ENCODE data around the gene DERA. TPM values are rescaled to one million over a fixed set of nuclear protein-coding genes. Genes with fewer than 3 reads are reported as not detected.

The DERA gene
- total RNA-seq, 2 experiments from 2014 or later, result 6.2 to 7.2 TPM

- H3K27ac Mint-ChIP-seq, result peak overlapping the region; percentile 100
- Histone ChIP-seq H3K36me3 (ENCODE audit: insufficient read depth, low read length) (peaks cover 20% of the 10 kb centered on the region), H3K4me3 (ENCODE audit: low read length) (peak overlapping the region; percentile 92), H3K27me3 (ENCODE audit: control insufficient read depth in 1 of 2, insufficient read depth in 2 of 2, low read length in 2 of 2) (no peaks in the 10 kb centered on the region), H3K4me1 (ENCODE audit: insufficient read depth, low read length) (peaks cover 20% of the 10 kb centered on the region), H3K9me3 (ENCODE audit: control insufficient read depth in 1 of 2, insufficient read depth in 1 of 2, low read length in 2 of 2) (no peaks in the 10 kb centered on the region), H3K27ac (ENCODE audit: low read depth in 1 of 2, low read length in 2 of 2) (peak overlapping the region in 1 of 2 donors; percentile 12)
- no peak for TF ChIP-seq CTCF (IDR thresholded peaks at IDR 0.05)
- H3K36me3 Mint-ChIP-seq (ENCODE audit: low read depth), result peaks cover 65% of the 10 kb centered on the region
- ATAC-seq (ENCODE audit: poor library complexity) (no peak), DNase-seq (peak in 1 of 14 experiments; percentile 9)
- no peaks in the 10 kb centered on the region for H3K9me3 Mint-ChIP-seq
- CTCF ChIA-PET, result interaction anchor here (1.1 to 1.7 kb wide), 4 partner anchors 11 to 299 kb away, joined by 3 to 6 read pairs (median 5); no protein-coding TSS in a partner anchor
- POLR2A ChIA-PET, result interaction anchor here (1.0 to 2.8 kb wide), 5 partner anchors 28 to 1113 kb away, joined by 3 to 15 read pairs (median 9); partner anchors contain the start of genes DERA and EPS8
- H3K4me1 Mint-ChIP-seq (ENCODE audit: low read depth), result peaks cover 73% of the 10 kb centered on the region
- peak overlapping the region; percentile 97 for H3K4me3 Mint-ChIP-seq
- intact Hi-C loops (cut with DNase I, micrococcal nuclease), result loop anchor here in 1 of 2 experiments (2.0 to 10.0 kb wide), 2 partner anchors 95 to 1079 kb away; partner anchors contain the start of genes C12orf60, EPS8 and WBP11
- H3K27me3 Mint-ChIP-seq, result no peaks in the 10 kb centered on the region
Observed at GRCh38 chr12:15883536-15883935, 27.6 kb upstream of the DERA start.

- Mint-ChIP-seq H3K9me3 (no peaks in the 10 kb centered on the region), H3K4me1 (ENCODE audit: low read depth) (peaks cover 81% of the 10 kb centered on the region), H3K4me3 (peak overlapping the region; percentile 57), H3K27me3 (no peaks in the 10 kb centered on the region), H3K36me3 (ENCODE audit: low read depth) (peaks cover 86% of the 10 kb centered on the region), H3K27ac (peak overlapping the region; percentile 3)
- no peak for DNase-seq
- CTCF ChIA-PET, result no interaction called here
- Histone ChIP-seq H3K27me3 (ENCODE audit: control insufficient read depth in 1 of 2, insufficient read depth in 2 of 2, low read length in 2 of 2) (no peaks in the 10 kb centered on the region), H3K27ac (ENCODE audit: low read depth in 1 of 2, low read length in 2 of 2) (no peak overlapping the region), H3K4me3 (ENCODE audit: low read length) (no peak overlapping the region), H3K4me1 (ENCODE audit: insufficient read depth, low read length) (peaks cover 19% of the 10 kb centered on the region), H3K9me3 (ENCODE audit: control insufficient read depth in 1 of 2, insufficient read depth in 1 of 2, low read length in 2 of 2) (no peaks in the 10 kb centered on the region), H3K36me3 (ENCODE audit: insufficient read depth, low read length) (peaks cover 33% of the 10 kb centered on the region)
- POLR2A ChIA-PET, result no interaction called here
- intact Hi-C loops (cut with DNase I, micrococcal nuclease), result loop anchor here in 1 of 2 experiments (10.0 kb wide), 1 partner anchor 1082 kb away; the partner anchor contains the start of genes C12orf60 and WBP11
- no peak for ATAC-seq (ENCODE audit: poor library complexity)
- TF ChIP-seq CTCF (IDR thresholded peaks at IDR 0.05), result no peak
Observed at GRCh38 chr12:15886372-15887042, 24.6 kb upstream of the DERA start.

DNA sequence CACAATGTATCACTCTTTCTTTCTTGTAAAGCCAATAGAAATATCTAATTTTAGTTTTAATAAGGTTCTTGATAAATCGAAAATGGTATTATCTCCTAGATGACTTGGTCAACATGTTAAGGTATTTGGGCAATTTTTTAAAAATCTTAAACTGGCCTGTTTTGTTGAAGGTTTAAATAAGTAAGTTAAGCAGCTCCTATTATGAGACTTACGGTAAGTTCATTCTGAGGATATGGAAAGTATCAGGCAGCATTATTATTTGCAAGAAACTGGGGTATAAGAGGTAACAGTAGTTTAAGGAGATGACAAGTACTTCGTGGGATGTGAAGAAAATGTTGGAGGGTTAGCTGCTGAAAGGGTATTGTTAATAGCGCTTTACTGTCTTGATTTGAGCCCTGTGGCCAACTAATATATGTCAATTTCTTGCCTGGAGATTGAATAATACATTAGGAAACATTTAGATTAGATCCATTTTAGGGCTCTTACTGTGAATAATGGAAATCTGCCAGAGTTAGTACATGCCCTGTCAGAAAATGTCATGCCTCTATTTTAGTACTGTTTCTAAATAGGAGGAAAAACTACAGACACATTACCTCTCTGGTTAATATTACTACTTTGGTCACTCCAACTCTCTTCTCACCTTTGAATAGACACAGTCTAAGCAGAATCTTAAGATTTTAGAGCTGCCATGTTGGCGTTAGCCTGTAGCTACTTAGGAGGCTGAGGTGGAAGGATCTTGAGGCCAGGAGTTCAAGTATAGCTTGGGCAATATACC, 23.9 kb upstream of the DERA start:
- Mint-ChIP-seq H3K4me1 (ENCODE audit: low read depth) (peaks cover 75% of the 10 kb centered on the region), H3K9me3 (no peaks in the 10 kb centered on the region)

More for the DNA sequence above, 23.9 kb upstream of the DERA start:
- CTCF ChIA-PET, result interaction anchor here (2.0 kb wide), 1 partner anchor 12 kb away, joined by 5 read pairs; no protein-coding TSS in a partner anchor
- no peak for TF ChIP-seq CTCF (IDR thresholded peaks at IDR 0.05)
- H3K4me3 ChIP-seq (ENCODE audit: low read length), result no peak overlapping the region
- Mint-ChIP-seq H3K27me3 (no peaks in the 10 kb centered on the region), H3K27ac (peak overlapping the region; percentile 28), H3K4me3 (no peak overlapping the region), H3K36me3 (ENCODE audit: low read depth) (peaks cover 86% of the 10 kb centered on the region)
- peaks cover 14% of the 10 kb centered on the region for H3K4me1 ChIP-seq (ENCODE audit: insufficient read depth, low read length)
- no peaks in the 10 kb centered on the region for H3K27me3 ChIP-seq (ENCODE audit: control insufficient read depth in 1 of 2, insufficient read depth in 2 of 2, low read length in 2 of 2)
- no peak for DNase-seq
- H3K9me3 ChIP-seq (ENCODE audit: control insufficient read depth in 1 of 2, insufficient read depth in 1 of 2, low read length in 2 of 2), result no peaks in the 10 kb centered on the region
- intact Hi-C loops (cut with DNase I, micrococcal nuclease), result loop anchor here in 1 of 2 experiments (10.0 kb wide), 1 partner anchor 1082 kb away; the partner anchor contains the start of genes C12orf60 and WBP11
- peaks cover 37% of the 10 kb centered on the region for H3K36me3 ChIP-seq (ENCODE audit: insufficient read depth, low read length)
- ATAC-seq (ENCODE audit: poor library complexity), result no peak
- no peak overlapping the region for H3K27ac ChIP-seq (ENCODE audit: low read depth in 1 of 2, low read length in 2 of 2)
- POLR2A ChIA-PET, result no interaction called here
